GM12875 (cell line): ENCODE measurements around the gene BABAM2.
"Not testable (repeated sequence)": the region's sequence is repeated elsewhere in the genome, so short reads cannot be mapped to it uniquely, and the experiment has no call there.

Experiments used
- H3K4me3 ChIP-seq: one replicate; pipeline ENCODE4 v1.5.1; 2011; ENCODE audit warnings: low read depth, low read length, control low read depth
- CTCF ChIP-seq: IDR thresholded peaks from 2 replicates; pipeline ENCODE4 v1.5.1; 2011; ENCODE audit warnings: low read depth, mild to moderate bottlenecking, control low read depth, inconsistent platforms, low read length, moderate library complexity, borderline replicate concordance; ENCODE audit not compliant: insufficient read depth

Gene BABAM2

GRCh38 chr2:28253543-28253942 is 363.0 kb downstream of the BABAM2 start:
- no peak for TF ChIP-seq CTCF

GRCh38 chr2:28255231-28255630 is 364.7 kb downstream of the BABAM2 start:
- not testable (repeated sequence) for H3K4me3 ChIP-seq

More at GRCh38 chr2:28253543-28253942, 363.0 kb downstream of the BABAM2 start:
- no peak overlapping the region for H3K4me3 ChIP-seq

- TF ChIP-seq CTCF: no peak
- no peak overlapping the region for H3K4me3 ChIP-seq
Observed at GRCh38 chr2:28257182-28257581, 366.7 kb downstream of the BABAM2 start.

GRCh38 chr2:28259226-28259625 is 368.7 kb downstream of the BABAM2 start:
- H3K4me3 ChIP-seq: not testable (repeated sequence)

GRCh38 chr2:28263690-28264089 is 373.2 kb downstream of the BABAM2 start:
- H3K4me3 ChIP-seq: no peak overlapping the region
- no peak for TF ChIP-seq CTCF

- H3K4me3 ChIP-seq: no peak overlapping the region
- TF ChIP-seq CTCF: no peak
Observed at GRCh38 chr2:28267282-28267681, 376.8 kb downstream of the BABAM2 start.

GRCh38 chr2:28268386-28268785 is 377.9 kb downstream of the BABAM2 start:
- no peak for TF ChIP-seq CTCF
- no peak overlapping the region for H3K4me3 ChIP-seq

GRCh38 chr2:28269019-28269784 is 378.7 kb downstream of the BABAM2 start:
- no peak overlapping the region for H3K4me3 ChIP-seq
- TF ChIP-seq CTCF: no peak
